Osteoblast (primary cell): ENCODE measurements around the gene XXYLT1. TPM values are rescaled to one million over a fixed set of nuclear protein-coding genes. Genes with fewer than 3 reads are reported as not detected.

Source experiments
- DNase-seq: peaks from one replicate; pipeline ENCODE4 v3.0.0; 2011; ENCODE audit warnings: low spot score, mixed read lengths; ENCODE audit not compliant: insufficient read length; ENCODE audit errors: missing footprints
- H2AFZ ChIP-seq: 2 replicates; pipeline ENCODE4 v1.6.0; 2011; ENCODE audit warnings: mild to moderate bottlenecking, low read length
- H3K27ac ChIP-seq: 2 replicates; pipeline ENCODE4 v1.5.1; 2011; ENCODE audit warnings: mild to moderate bottlenecking, low read depth, low read length, moderate library complexity
- H3K27me3 ChIP-seq: 2 replicates; pipeline ENCODE4 v1.6.0; 2012; ENCODE audit warnings: mild to moderate bottlenecking, control low read depth, inconsistent platforms, low read length, moderate library complexity; ENCODE audit not compliant: insufficient read depth
- H3K36me3 ChIP-seq: 2 replicates; pipeline ENCODE4 v1.5.1; 2011; ENCODE audit warnings: mild to moderate bottlenecking, low read length, control low read depth, moderate library complexity; ENCODE audit not compliant: insufficient read depth
- H3K4me1 ChIP-seq: 2 replicates; pipeline ENCODE4 v1.5.1; 2011; ENCODE audit warnings: mild to moderate bottlenecking, low read length, control low read depth, moderate library complexity; ENCODE audit not compliant: insufficient read depth
- H3K4me2 ChIP-seq: 2 replicates; pipeline ENCODE4 v1.6.0; 2011; ENCODE audit warnings: mild to moderate bottlenecking, low read length; ENCODE audit not compliant: insufficient read depth
- H3K4me3 ChIP-seq: fragments of 200-600 bp; sonication (generic); 3 replicates; pipeline ENCODE4 v1.5.1; 2012; ENCODE audit warnings: mild to moderate bottlenecking, low read length, inconsistent platforms; ENCODE audit not compliant: insufficient read depth
- H3K79me2 ChIP-seq: 2 replicates; pipeline ENCODE4 v1.6.0; 2012; ENCODE audit warnings: mild to moderate bottlenecking, low read length, control low read depth, inconsistent platforms; ENCODE audit not compliant: insufficient read depth
- H3K9me3 ChIP-seq: 2 replicates; pipeline ENCODE4 v1.5.1; 2011; ENCODE audit warnings: low read depth, low read length, control low read depth
- H4K20me1 ChIP-seq: 2 replicates; pipeline ENCODE4 v1.6.0; 2012; ENCODE audit warnings: mild to moderate bottlenecking, low read length, control low read depth; ENCODE audit not compliant: insufficient read depth
- total RNA-seq: library from RNA; depleted of rRNA; stranded (reverse); fragments of >200 nt; gene quantifications from 2 replicates; pipeline ENCODE4 v1.2.3, GENCODE V29; 2012
- TF ChIP-seq, protein P1 (sequence below): IDR thresholded peaks from 2 replicates; pipeline ENCODE4 v1.5.1; 2011; ENCODE audit warnings: mild to moderate bottlenecking, low read depth, low read length, moderate library complexity; ENCODE audit errors: extremely low read depth

XXYLT1 gene
- total RNA-seq, 1 donor, result 28.2 TPM

- Histone ChIP-seq H3K79me2 (peaks cover 34% of the 10 kb centered on the region), H3K4me2 (peak overlapping the region; percentile 84), H3K36me3 (no peaks in the 10 kb centered on the region), H3K4me1 (peaks cover 13% of the 10 kb centered on the region), H3K27ac (peak overlapping the region; percentile 86), H3K9me3 (no peaks in the 10 kb centered on the region), H3K4me3 (peak overlapping the region; percentile 86), H2AFZ (peak overlapping the region; percentile 81), H4K20me1 (no peaks in the 10 kb centered on the region), H3K27me3 (no peaks in the 10 kb centered on the region)
- DNase-seq, result no peak
- TF ChIP-seq, protein P1, sequence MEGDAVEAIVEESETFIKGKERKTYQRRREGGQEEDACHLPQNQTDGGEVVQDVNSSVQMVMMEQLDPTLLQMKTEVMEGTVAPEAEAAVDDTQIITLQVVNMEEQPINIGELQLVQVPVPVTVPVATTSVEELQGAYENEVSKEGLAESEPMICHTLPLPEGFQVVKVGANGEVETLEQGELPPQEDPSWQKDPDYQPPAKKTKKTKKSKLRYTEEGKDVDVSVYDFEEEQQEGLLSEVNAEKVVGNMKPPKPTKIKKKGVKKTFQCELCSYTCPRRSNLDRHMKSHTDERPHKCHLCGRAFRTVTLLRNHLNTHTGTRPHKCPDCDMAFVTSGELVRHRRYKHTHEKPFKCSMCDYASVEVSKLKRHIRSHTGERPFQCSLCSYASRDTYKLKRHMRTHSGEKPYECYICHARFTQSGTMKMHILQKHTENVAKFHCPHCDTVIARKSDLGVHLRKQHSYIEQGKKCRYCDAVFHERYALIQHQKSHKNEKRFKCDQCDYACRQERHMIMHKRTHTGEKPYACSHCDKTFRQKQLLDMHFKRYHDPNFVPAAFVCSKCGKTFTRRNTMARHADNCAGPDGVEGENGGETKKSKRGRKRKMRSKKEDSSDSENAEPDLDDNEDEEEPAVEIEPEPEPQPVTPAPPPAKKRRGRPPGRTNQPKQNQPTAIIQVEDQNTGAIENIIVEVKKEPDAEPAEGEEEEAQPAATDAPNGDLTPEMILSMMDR, result no peak
These were observed 11.8 kb downstream of the XXYLT1 start for GRCh38 chr3:195259154-195259474.

- H3K27ac ChIP-seq, result peak overlapping the region; percentile 86
- DNase-seq, result peak; percentile 78
- peaks cover 13% of the 10 kb centered on the region for H3K4me1 ChIP-seq
- no peaks in the 10 kb centered on the region for H3K27me3 ChIP-seq
- TF ChIP-seq, protein P1, result no peak
- H2AFZ ChIP-seq, result no peak overlapping the region
- peaks cover 30% of the 10 kb centered on the region for H3K79me2 ChIP-seq
- H3K4me2 ChIP-seq, result peak overlapping the region; percentile 84
- no peaks in the 10 kb centered on the region for H3K9me3 ChIP-seq
- H3K4me3 ChIP-seq, result peak overlapping the region; percentile 86
- no peaks in the 10 kb centered on the region for H4K20me1 ChIP-seq
- no peaks in the 10 kb centered on the region for H3K36me3 ChIP-seq
These were observed 12.4 kb downstream of the XXYLT1 start for GRCh38 chr3:195258449-195259153.

GRCh38 chr3:195257454-195258448, 13.2 kb downstream of the XXYLT1 start:
- H3K36me3 ChIP-seq, result no peaks in the 10 kb centered on the region
- H3K4me3 ChIP-seq, result no peak overlapping the region
- H4K20me1 ChIP-seq, result no peaks in the 10 kb centered on the region
- H3K79me2 ChIP-seq, result peaks cover 30% of the 10 kb centered on the region
- no peak overlapping the region for H2AFZ ChIP-seq
- TF ChIP-seq, protein P1, result no peak
- H3K4me1 ChIP-seq, result peaks cover 19% of the 10 kb centered on the region
- no peak overlapping the region for H3K4me2 ChIP-seq
- no peaks in the 10 kb centered on the region for H3K27me3 ChIP-seq
- DNase-seq, result peak; percentile 82
- no peaks in the 10 kb centered on the region for H3K9me3 ChIP-seq
- no peak overlapping the region for H3K27ac ChIP-seq
